Brain microvascular endothelial cell (primary cell): ENCODE measurements around the gene CDC34.

ENCODE experiments used
- DNase-seq: peaks from one replicate; pipeline ENCODE4 v3.0.0-alpha.2; 2020
- H3K27ac ChIP-seq: fragments of 250-450 bp; sonication (Bioruptor Pico); 2 replicates; pipeline ENCODE4 v1.5.1; 2020; ENCODE audit warnings: mild to moderate bottlenecking, moderate library complexity
- H3K27me3 ChIP-seq: fragments of 250-450 bp; sonication (Bioruptor Pico); replicated peaks from 2 replicates; pipeline ENCODE4 v1.5.1; 2020; ENCODE audit warnings: mild to moderate bottlenecking
- H3K36me3 ChIP-seq: fragments of 250-450 bp; sonication (Bioruptor Pico); replicated peaks from 2 replicates; pipeline ENCODE4 v1.5.1; 2020; ENCODE audit warnings: mild to moderate bottlenecking
- H3K4me3 ChIP-seq: 2 replicates; pipeline ENCODE4 v1.5.1; 2011; ENCODE audit warnings: low read depth, mild to moderate bottlenecking, control low read depth, low read length, moderate library complexity
- in situ Hi-C: cut with HindIII; loops from 2 replicates; pipeline ENCODE4 v1.10.0; 2017; ENCODE audit warnings: low sequenced_read_pairs, low pct_ligation_motif_present
- TF ChIP-seq, protein P1 (sequence below): IDR thresholded peaks from 2 replicates; pipeline ENCODE4 v1.5.1; 2011; ENCODE audit warnings: low read depth, mild to moderate bottlenecking, moderate library complexity, low read length, control low read depth, inconsistent platforms; ENCODE audit errors: missing control alignments

The CDC34 gene

DNA sequence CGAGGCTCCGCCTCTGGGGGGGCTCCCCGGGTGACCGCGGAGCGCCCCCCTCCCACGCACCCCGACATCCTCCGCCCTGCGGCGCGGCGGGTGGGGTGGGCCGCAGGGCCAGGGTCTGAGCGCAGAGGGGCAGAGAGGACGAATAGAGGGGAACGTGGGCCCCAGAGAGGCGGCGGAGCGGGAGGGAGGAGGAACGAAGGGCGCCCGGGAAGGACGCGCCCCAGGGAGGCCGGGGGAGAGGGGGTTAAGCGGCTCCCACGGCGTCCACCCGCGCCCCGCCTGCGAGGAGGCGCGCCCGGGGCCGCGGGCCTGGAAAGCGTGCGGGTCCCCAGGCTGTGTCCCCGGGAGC, 59.2 kb downstream of the CDC34 start:
- TF ChIP-seq, protein P1, sequence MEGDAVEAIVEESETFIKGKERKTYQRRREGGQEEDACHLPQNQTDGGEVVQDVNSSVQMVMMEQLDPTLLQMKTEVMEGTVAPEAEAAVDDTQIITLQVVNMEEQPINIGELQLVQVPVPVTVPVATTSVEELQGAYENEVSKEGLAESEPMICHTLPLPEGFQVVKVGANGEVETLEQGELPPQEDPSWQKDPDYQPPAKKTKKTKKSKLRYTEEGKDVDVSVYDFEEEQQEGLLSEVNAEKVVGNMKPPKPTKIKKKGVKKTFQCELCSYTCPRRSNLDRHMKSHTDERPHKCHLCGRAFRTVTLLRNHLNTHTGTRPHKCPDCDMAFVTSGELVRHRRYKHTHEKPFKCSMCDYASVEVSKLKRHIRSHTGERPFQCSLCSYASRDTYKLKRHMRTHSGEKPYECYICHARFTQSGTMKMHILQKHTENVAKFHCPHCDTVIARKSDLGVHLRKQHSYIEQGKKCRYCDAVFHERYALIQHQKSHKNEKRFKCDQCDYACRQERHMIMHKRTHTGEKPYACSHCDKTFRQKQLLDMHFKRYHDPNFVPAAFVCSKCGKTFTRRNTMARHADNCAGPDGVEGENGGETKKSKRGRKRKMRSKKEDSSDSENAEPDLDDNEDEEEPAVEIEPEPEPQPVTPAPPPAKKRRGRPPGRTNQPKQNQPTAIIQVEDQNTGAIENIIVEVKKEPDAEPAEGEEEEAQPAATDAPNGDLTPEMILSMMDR: no peak
- H3K36me3 ChIP-seq: no peaks in the 10 kb centered on the region
- DNase-seq: no peak
- in situ Hi-C loops: no loop called here
- no peaks in the 10 kb centered on the region for H3K27me3 ChIP-seq
- no peak overlapping the region for H3K4me3 ChIP-seq
- no peak overlapping the region for H3K27ac ChIP-seq

DNA sequence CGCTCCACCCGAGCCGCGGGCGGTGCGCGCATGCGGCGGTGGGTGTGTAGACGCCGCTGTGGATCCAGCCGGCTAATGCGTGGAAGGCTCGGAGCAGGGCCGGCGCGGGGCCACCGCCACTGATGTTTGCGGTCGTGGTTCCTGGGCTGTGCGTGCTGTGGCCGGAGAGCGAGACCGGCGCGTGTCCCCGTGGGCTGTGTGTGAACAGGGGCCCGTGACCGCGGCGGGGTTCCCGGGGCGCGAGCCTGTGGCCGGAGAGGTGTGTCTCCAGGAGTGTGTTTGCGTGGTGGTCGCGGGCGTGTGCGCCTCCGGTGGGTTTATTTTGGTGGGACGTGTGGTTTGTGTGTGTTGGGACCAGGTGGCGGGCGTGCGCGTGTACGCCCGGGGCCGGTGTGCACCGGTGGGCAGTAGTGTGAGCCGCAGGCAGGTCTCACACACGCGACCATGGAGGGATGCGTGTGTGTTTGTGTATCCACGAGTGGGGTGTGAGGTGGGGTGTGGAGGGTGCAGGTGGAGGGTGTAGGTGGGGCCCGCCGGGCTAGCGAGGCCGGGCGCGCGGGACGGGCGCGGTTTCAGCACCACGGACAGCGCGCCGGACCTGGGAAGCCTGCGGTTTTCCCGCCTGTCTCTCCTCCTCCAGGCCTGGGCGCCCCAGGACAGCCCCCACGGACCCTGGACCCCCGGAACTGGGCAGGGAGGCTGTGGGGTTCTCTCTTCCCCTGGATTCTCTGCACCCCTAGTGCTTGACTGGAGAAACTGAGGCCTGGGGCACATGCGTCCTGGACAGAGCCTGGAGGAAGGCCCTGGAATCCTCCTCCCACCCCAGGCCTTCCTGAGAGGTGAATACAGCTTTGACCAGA, 59.8 kb downstream of the CDC34 start:
- peak overlapping the region; percentile 3 for H3K4me3 ChIP-seq
- no peaks in the 10 kb centered on the region for H3K27me3 ChIP-seq
- TF ChIP-seq, protein P1: no peak
- H3K36me3 ChIP-seq: no peaks in the 10 kb centered on the region
- in situ Hi-C loops: no loop called here
- DNase-seq: no peak
- H3K27ac ChIP-seq: no peak overlapping the region
